K562 (cell line): Measurements from ENCODE around the gene MPZL1. TPM values are rescaled to one million over a fixed set of nuclear protein-coding genes. Genes with fewer than 3 reads are reported as not detected.

ENCODE experiments used
- BCOR ChIP-seq: fragments of 450-650 bp; IDR thresholded peaks from 2 replicates; pipeline ENCODE4 v1.6.1; 2016
- BMI1 ChIP-seq: fragments of 150-350 bp; IDR thresholded peaks from 2 replicates; pipeline ENCODE4 v1.6.1; 2014; ENCODE audit warnings: low read length
- CTBP1 ChIP-seq: fragments of 450-650 bp; IDR thresholded peaks from 2 replicates; pipeline ENCODE4 v1.6.1; 2016; ENCODE audit warnings: borderline replicate concordance
- GABPB1 ChIP-seq: sonication (generic); formaldehyde crosslinking; IDR thresholded peaks from 2 replicates; pipeline ENCODE4 v1.8.0; 2022; ENCODE audit warnings: mild to moderate bottlenecking, missing genetic modification reagents
- HDAC8 ChIP-seq: fragments of 450-650 bp; IDR thresholded peaks from 2 replicates; pipeline ENCODE4 v1.6.1; 2016; ENCODE audit warnings: mild to moderate bottlenecking, missing genetic modification characterization, moderate library complexity, missing compliant biosample characterization
- HDGF ChIP-seq: fragments of 450-650 bp; IDR thresholded peaks from 2 replicates; pipeline ENCODE4 v1.6.1; 2016
- KAT2B ChIP-seq: IDR thresholded peaks from one replicate; pipeline ENCODE4 v1.6.1; 2012; ENCODE audit warnings: low read depth, mild to moderate bottlenecking, control low read depth, inconsistent platforms, low read length, moderate library complexity
- NRF1 ChIP-seq, 2 experiments: fragments of 450-650 bp; IDR thresholded peaks in 1 of 2; conservative IDR thresholded peaks in 1 of 2; 2 replicates each; pipeline ENCODE4 v1.6.1; 2014; ENCODE audit warnings: mild to moderate bottlenecking in 2 of 2
- PML ChIP-seq: IDR thresholded peaks from 2 replicates; pipeline ENCODE4 v1.6.1; 2012; ENCODE audit warnings: low read length, inconsistent platforms
- PYGO2 ChIP-seq: fragments of 450-650 bp; IDR thresholded peaks from 2 replicates; pipeline ENCODE4 v1.6.1; 2016; ENCODE audit warnings: mild to moderate bottlenecking, missing genetic modification characterization, moderate library complexity, missing compliant biosample characterization
- ZNF551 ChIP-seq: fragments of 250-450 bp; sonication (Bioruptor Pico); IDR thresholded peaks from 2 replicates; pipeline ENCODE4 v1.5.0; 2021; ENCODE audit warnings: mild to moderate bottlenecking, moderate library complexity
- polyA plus RNA-seq, 8 experiments: library from polyadenylated mRNA; depleted of rRNA in 4 of 8; stranded (reverse) in 5 of 8; unstranded in 3 of 8; fragments of >200 nt; fragmentation: Nextera tagmentation in 2 of 8; fragmentation: Illumina TruSeq in 1 of 8; extraction: Ambion mirVana in 2 of 8; extraction: Trizol in 1 of 8; gene quantifications; 2 replicates each; pipeline versions ENCODE4 v1.2.1 to v1.2.3, GENCODE V29; 2011 to 2014; ENCODE audit warnings: inconsistent platforms in 1 of 8, missing spikeins in 1 of 8
- total RNA-seq, 7 experiments: library from RNA; depleted of rRNA in 6 of 7; stranded (reverse); fragments of >200 nt in 6 of 7; fragmentation: Illumina TruSeq in 2 of 7; extraction: Trizol in 2 of 7; gene quantifications; 2 replicates each; pipeline versions ENCODE4 v1.2.1 to v1.2.3, GENCODE V29; 2011 to 2021; ENCODE audit warnings: low replicate concordance in 1 of 7
- TF ChIP-seq, protein P1 (sequence below), 2 experiments: fragments of 450-650 bp; conservative IDR thresholded peaks; 2 replicates each; pipeline ENCODE4 v1.6.1; 2017; ENCODE audit warnings: mild to moderate bottlenecking in 2 of 2, moderate library complexity in 2 of 2
- TF ChIP-seq, protein P2 (sequence below), 2 experiments: fragments of 450-650 bp; formaldehyde crosslinking in 1 of 2; IDR thresholded peaks; 2 replicates each; pipeline versions ENCODE4 v1.4.0 to v1.6.1; 2014 to 2020; ENCODE audit warnings: mild to moderate bottlenecking in 2 of 2, borderline replicate concordance in 1 of 2, low read depth in 1 of 2
- TF ChIP-seq, protein P3 (sequence below): fragments of 250-450 bp; sonication (Bioruptor Pico); IDR thresholded peaks from 2 replicates; pipeline ENCODE4 v1.4.0; 2020; ENCODE audit warnings: mild to moderate bottlenecking
- TF ChIP-seq, protein P4 (sequence below): fragments of 450-650 bp; formaldehyde crosslinking; conservative IDR thresholded peaks from 2 replicates; pipeline ENCODE4 v1.4.0; 2022; ENCODE audit warnings: mild to moderate bottlenecking, missing genetic modification characterization

The MPZL1 gene
- total and polyA plus RNA-seq, 9 of the 15 experiments (the other 6 are each of a cell fraction or from before 2014, with no cell fraction given), result 14.5 to 153 (median 66.5) TPM

DNA sequence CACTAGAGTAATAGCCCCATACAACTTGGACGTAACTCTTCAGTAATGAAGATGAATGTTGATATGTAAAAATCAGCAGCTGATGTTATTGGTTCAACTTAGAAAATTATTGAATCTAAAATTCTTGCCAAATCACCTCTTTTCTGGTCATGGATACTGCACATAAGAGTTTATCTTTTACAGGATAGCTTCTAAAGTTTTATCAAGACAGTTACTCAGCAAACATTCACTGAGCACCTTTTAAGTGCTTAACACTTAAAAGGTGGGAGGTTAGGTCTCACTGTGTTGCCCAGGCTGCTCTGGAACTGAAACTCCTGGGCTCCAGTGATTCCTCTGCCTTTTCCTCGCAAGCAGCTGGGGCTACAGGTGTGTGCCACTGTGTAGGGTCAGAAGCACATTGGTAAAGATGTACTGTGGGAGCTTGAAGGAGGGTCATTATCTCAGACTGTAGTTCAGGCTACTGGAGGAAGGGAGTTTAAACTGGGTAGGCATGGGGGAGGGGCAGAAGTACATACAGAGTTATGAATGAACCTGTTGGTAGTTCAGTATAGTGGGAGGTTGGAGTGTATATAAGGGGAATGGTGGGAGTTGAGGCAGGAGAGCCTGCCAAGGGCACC, 2.0 kb downstream of the MPZL1 start (continued):
- TF ChIP-seq GABPB1 (no peak), CTBP1 (peak; percentile 37; the same call in 1 of the 2 replicates), NRF1 (conservative IDR thresholded peaks at IDR 0.05 in 1 of 2, IDR thresholded peaks at IDR 0.05 in 1 of 2) (peak; percentile 15 to 20; a peak in 1 of 4 replicates), BCOR (peak; percentile 48; the same call in 1 of the 2 replicates), PML (no peak), KAT2B (no peak), HDGF (0 out of 2 replicates have a peak, but pooled peaks have one; percentile 55), HDAC8 (tag) (no peak), PYGO2 (tag) (no peak), BMI1 (no peak), ZNF551 (CRISPR knock-in tag) (no peak)
- TF ChIP-seq, protein P1, sequence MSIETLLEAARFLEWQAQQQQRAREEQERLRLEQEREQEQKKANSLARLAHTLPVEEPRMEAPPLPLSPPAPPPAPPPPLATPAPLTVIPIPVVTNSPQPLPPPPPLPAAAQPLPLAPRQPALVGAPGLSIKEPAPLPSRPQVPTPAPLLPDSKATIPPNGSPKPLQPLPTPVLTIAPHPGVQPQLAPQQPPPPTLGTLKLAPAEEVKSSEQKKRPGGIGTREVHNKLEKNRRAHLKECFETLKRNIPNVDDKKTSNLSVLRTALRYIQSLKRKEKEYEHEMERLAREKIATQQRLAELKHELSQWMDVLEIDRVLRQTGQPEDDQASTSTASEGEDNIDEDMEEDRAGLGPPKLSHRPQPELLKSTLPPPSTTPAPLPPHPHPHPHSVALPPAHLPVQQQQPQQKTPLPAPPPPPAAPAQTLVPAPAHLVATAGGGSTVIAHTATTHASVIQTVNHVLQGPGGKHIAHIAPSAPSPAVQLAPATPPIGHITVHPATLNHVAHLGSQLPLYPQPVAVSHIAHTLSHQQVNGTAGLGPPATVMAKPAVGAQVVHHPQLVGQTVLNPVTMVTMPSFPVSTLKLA (conservative IDR thresholded peaks at IDR 0.05), result no peak
- TF ChIP-seq, protein P2, sequence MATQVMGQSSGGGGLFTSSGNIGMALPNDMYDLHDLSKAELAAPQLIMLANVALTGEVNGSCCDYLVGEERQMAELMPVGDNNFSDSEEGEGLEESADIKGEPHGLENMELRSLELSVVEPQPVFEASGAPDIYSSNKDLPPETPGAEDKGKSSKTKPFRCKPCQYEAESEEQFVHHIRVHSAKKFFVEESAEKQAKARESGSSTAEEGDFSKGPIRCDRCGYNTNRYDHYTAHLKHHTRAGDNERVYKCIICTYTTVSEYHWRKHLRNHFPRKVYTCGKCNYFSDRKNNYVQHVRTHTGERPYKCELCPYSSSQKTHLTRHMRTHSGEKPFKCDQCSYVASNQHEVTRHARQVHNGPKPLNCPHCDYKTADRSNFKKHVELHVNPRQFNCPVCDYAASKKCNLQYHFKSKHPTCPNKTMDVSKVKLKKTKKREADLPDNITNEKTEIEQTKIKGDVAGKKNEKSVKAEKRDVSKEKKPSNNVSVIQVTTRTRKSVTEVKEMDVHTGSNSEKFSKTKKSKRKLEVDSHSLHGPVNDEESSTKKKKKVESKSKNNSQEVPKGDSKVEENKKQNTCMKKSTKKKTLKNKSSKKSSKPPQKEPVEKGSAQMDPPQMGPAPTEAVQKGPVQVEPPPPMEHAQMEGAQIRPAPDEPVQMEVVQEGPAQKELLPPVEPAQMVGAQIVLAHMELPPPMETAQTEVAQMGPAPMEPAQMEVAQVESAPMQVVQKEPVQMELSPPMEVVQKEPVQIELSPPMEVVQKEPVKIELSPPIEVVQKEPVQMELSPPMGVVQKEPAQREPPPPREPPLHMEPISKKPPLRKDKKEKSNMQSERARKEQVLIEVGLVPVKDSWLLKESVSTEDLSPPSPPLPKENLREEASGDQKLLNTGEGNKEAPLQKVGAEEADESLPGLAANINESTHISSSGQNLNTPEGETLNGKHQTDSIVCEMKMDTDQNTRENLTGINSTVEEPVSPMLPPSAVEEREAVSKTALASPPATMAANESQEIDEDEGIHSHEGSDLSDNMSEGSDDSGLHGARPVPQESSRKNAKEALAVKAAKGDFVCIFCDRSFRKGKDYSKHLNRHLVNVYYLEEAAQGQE (IDR thresholded peaks at IDR 0.05; ENCODE audit: borderline replicate concordance), result peak; percentile 58; the same call in 1 of the 2 replicates
- TF ChIP-seq, protein P2 (CRISPR knock-in tag; IDR thresholded peaks at IDR 0.05; ENCODE audit: low read depth), result no peak
- TF ChIP-seq, protein P3, sequence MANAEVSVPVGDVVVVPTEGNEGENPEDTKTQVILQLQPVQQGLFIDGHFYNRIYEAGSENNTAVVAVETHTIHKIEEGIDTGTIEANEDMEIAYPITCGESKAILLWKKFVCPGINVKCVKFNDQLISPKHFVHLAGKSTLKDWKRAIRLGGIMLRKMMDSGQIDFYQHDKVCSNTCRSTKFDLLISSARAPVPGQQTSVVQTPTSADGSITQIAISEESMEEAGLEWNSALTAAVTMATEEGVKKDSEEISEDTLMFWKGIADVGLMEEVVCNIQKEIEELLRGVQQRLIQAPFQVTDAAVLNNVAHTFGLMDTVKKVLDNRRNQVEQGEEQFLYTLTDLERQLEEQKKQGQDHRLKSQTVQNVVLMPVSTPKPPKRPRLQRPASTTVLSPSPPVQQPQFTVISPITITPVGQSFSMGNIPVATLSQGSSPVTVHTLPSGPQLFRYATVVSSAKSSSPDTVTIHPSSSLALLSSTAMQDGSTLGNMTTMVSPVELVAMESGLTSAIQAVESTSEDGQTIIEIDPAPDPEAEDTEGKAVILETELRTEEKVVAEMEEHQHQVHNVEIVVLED (CRISPR knock-in tag), result no peak
- TF ChIP-seq, protein P4, sequence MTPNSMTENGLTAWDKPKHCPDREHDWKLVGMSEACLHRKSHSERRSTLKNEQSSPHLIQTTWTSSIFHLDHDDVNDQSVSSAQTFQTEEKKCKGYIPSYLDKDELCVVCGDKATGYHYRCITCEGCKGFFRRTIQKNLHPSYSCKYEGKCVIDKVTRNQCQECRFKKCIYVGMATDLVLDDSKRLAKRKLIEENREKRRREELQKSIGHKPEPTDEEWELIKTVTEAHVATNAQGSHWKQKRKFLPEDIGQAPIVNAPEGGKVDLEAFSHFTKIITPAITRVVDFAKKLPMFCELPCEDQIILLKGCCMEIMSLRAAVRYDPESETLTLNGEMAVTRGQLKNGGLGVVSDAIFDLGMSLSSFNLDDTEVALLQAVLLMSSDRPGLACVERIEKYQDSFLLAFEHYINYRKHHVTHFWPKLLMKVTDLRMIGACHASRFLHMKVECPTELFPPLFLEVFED (CRISPR knock-in tag), result 0 out of 2 replicates have a peak, but pooled peaks have one; percentile 19
